ENCODE data around the gene CSF3R. TPM values are rescaled to one million over a fixed set of nuclear protein-coding genes. Genes with fewer than 3 reads are reported as not detected.

Gene CSF3R
- polyA plus RNA-seq, 1 of the 3 experiments (the other 2 are of a cell fraction) = not detected

- Histone ChIP-seq H3K4me2 (no peak overlapping the region), H3K9ac (no peak overlapping the region), H3K27me3 (ENCODE audit: insufficient read depth) (peaks cover 5% of the 10 kb centered on the region; the same call in 1 of the 2 replicates), H3K4me1 (ENCODE audit: control insufficient read depth in 1 of 2, insufficient read depth in 2 of 2, low read depth in 1 of 2, low read length in 1 of 2) (no peaks in the 10 kb centered on the region), H3F3A (replicated peaks; ENCODE audit: insufficient read depth) (no peaks in the 10 kb centered on the region), H3K36me3 (replicated peaks in 1 of 2; ENCODE audit: control insufficient read depth in 1 of 2, insufficient read depth in 2 of 2, low read length in 1 of 2) (no peaks in the 10 kb centered on the region), H2AFZ (ENCODE audit: low read depth) (no peak overlapping the region), H3K9me2 (no peaks in the 10 kb centered on the region), H3K4me3 (ENCODE audit: low read depth in 2 of 2, low read length in 1 of 2) (no peak overlapping the region), H4K20me1 (ENCODE audit: insufficient read depth) (no peaks in the 10 kb centered on the region), H3K79me2 (ENCODE audit: insufficient read depth) (no peaks in the 10 kb centered on the region), H3K9me3 (no peaks in the 10 kb centered on the region), H3K27ac (ENCODE audit: low read depth in 2 of 2, low read length in 1 of 2) (no peak overlapping the region)
- DNase-seq = no peak
- TF ChIP-seq FOXM1 (IDR thresholded peaks at IDR 0.05; ENCODE audit: low read depth) (no peak), FOSL2 (IDR thresholded peaks at IDR 0.05; ENCODE audit: borderline replicate concordance, low read depth) (no peak), FOXJ3 (CRISPR knock-in tag; IDR thresholded peaks at IDR 0.05) (no peak), GATA2 (CRISPR knock-in tag; IDR thresholded peaks at IDR 0.05) (no peak), NFIC (IDR thresholded peaks at IDR 0.05; ENCODE audit: borderline replicate concordance) (no peak), RXRA (IDR thresholded peaks at IDR 0.05; ENCODE audit: borderline replicate concordance, low read depth) (no peak), EP300 (IDR thresholded peaks at IDR 0.05; ENCODE audit: borderline replicate concordance in 1 of 2, low read depth in 1 of 2, low read length in 1 of 2) (no peak), MXI1 (IDR thresholded peaks at IDR 0.05; ENCODE audit: low read depth, low read length) (no peak), JUND (IDR thresholded peaks at IDR 0.05) (no peak), NRF1 (IDR thresholded peaks at IDR 0.05; ENCODE audit: low read depth, low read length) (no peak), YY1 (IDR thresholded peaks at IDR 0.05; ENCODE audit: low read depth) (no peak), ELF1 (IDR thresholded peaks at IDR 0.05) (no peak), RFX5 (IDR thresholded peaks at IDR 0.05; ENCODE audit: low read length) (no peak), SMC3 (IDR thresholded peaks at IDR 0.05; ENCODE audit: low read depth, low read length) (no peak)
- TF ChIP-seq, protein P1, sequence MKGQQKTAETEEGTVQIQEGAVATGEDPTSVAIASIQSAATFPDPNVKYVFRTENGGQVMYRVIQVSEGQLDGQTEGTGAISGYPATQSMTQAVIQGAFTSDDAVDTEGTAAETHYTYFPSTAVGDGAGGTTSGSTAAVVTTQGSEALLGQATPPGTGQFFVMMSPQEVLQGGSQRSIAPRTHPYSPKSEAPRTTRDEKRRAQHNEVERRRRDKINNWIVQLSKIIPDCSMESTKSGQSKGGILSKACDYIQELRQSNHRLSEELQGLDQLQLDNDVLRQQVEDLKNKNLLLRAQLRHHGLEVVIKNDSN (IDR thresholded peaks at IDR 0.05; ENCODE audit: borderline replicate concordance, low read depth) = no peak
- TF ChIP-seq, protein P2, sequence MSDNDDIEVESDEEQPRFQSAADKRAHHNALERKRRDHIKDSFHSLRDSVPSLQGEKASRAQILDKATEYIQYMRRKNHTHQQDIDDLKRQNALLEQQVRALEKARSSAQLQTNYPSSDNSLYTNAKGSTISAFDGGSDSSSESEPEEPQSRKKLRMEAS (IDR thresholded peaks at IDR 0.05; ENCODE audit: low read depth) = no peak
- CTCF ChIA-PET = interaction anchor here (3.8 kb wide), 1 partner anchor 10 kb away, joined by 49 read pairs; no protein-coding TSS in a partner anchor
- POLR2A ChIA-PET = no interaction called here
- WGBS (ENCODE audit: low lambda C conversion rate) = 32% methylated on average over 5 of the region's 5 CpGs
Observed at GRCh38 chr1:36506276-36506920, 23.7 kb upstream of the CSF3R start.

DNA sequence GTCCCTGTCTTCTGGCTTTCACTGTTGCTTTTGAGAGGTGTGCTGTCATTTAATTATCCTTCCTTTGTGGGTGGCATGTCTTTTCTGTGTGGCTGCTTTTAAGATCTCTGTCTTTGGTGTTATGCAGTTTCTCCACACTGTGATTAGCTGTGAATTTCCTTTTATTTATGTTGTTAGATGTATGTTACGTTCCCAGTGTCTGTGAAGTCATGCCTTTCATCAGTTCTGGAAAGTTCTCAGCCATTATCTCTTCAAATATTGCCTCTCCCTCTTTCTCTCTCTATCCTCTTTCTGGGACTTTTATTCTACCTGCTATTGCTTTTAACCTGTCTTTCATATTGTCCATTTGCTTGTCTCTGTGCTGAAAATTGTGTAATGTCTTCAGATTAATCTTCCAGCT is 21.0 kb upstream of the CSF3R start:
- no peaks in the 10 kb centered on the region for H3K79me2 ChIP-seq (ENCODE audit: insufficient read depth)
- no peaks in the 10 kb centered on the region for H3K4me1 ChIP-seq (ENCODE audit: control insufficient read depth in 1 of 2, insufficient read depth in 2 of 2, low read depth in 1 of 2, low read length in 1 of 2)
- no peaks in the 10 kb centered on the region for H4K20me1 ChIP-seq (ENCODE audit: insufficient read depth)
- WGBS (ENCODE audit: low lambda C conversion rate) = 11% methylated on average over 1 of the region's 1 CpG
- no peaks in the 10 kb centered on the region for H3F3A ChIP-seq (replicated peaks; ENCODE audit: insufficient read depth)
- H3K9ac ChIP-seq = no peak overlapping the region
- no peak overlapping the region for H3K4me2 ChIP-seq
- H2AFZ ChIP-seq (ENCODE audit: low read depth) = no peak overlapping the region
- no peaks in the 10 kb centered on the region for H3K36me3 ChIP-seq (replicated peaks in 1 of 2; ENCODE audit: control insufficient read depth in 1 of 2, insufficient read depth in 2 of 2, low read length in 1 of 2)
- no peak for DNase-seq
- CTCF ChIA-PET = interaction anchor here (0.6 to 1.1 kb wide), 2 partner anchors 13 to 209 kb away, joined by 3 to 12 read pairs; no protein-coding TSS in a partner anchor
- H3K9me2 ChIP-seq = no peaks in the 10 kb centered on the region
- H3K4me3 ChIP-seq (ENCODE audit: low read depth in 2 of 2, low read length in 1 of 2) = no peak overlapping the region
- H3K27me3 ChIP-seq (ENCODE audit: insufficient read depth) = peaks cover 5% of the 10 kb centered on the region; the same call in 1 of the 2 replicates
- POLR2A ChIA-PET = no interaction called here
- H3K27ac ChIP-seq (ENCODE audit: low read depth in 2 of 2, low read length in 1 of 2) = no peak overlapping the region
- no peaks in the 10 kb centered on the region for H3K9me3 ChIP-seq
- TF ChIP-seq RXRA (IDR thresholded peaks at IDR 0.05; ENCODE audit: borderline replicate concordance, low read depth) (no peak), EP300 (IDR thresholded peaks at IDR 0.05; ENCODE audit: borderline replicate concordance in 1 of 2, low read depth in 1 of 2, low read length in 1 of 2) (no peak), RAD21 (IDR thresholded peaks at IDR 0.05; ENCODE audit: low read length) (no peak), FOXM1 (IDR thresholded peaks at IDR 0.05; ENCODE audit: low read depth) (no peak), TEAD4 (IDR thresholded peaks at IDR 0.05; ENCODE audit: borderline replicate concordance, insufficient read depth) (no peak), RCOR1 (IDR thresholded peaks at IDR 0.05; ENCODE audit: low read length) (no peak), FOSL2 (IDR thresholded peaks at IDR 0.05; ENCODE audit: borderline replicate concordance, low read depth) (no peak), YY1 (IDR thresholded peaks at IDR 0.05; ENCODE audit: low read depth) (no peak), SMC3 (IDR thresholded peaks at IDR 0.05; ENCODE audit: low read depth, low read length) (no peak), NRF1 (IDR thresholded peaks at IDR 0.05; ENCODE audit: low read depth, low read length) (no peak), GABPA (IDR thresholded peaks at IDR 0.05; ENCODE audit: low read depth) (no peak), CHD2 (IDR thresholded peaks at IDR 0.05; ENCODE audit: low read length, partially characterized antibody) (no peak), TCF12 (IDR thresholded peaks at IDR 0.05) (no peak)
- TF ChIP-seq, protein P3, sequence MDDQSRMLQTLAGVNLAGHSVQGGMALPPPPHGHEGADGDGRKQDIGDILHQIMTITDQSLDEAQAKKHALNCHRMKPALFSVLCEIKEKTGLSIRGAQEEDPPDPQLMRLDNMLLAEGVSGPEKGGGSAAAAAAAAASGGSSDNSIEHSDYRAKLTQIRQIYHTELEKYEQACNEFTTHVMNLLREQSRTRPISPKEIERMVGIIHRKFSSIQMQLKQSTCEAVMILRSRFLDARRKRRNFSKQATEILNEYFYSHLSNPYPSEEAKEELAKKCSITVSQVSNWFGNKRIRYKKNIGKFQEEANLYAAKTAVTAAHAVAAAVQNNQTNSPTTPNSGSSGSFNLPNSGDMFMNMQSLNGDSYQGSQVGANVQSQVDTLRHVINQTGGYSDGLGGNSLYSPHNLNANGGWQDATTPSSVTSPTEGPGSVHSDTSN (IDR thresholded peaks at IDR 0.05) = no peak
- TF ChIP-seq, protein P4, sequence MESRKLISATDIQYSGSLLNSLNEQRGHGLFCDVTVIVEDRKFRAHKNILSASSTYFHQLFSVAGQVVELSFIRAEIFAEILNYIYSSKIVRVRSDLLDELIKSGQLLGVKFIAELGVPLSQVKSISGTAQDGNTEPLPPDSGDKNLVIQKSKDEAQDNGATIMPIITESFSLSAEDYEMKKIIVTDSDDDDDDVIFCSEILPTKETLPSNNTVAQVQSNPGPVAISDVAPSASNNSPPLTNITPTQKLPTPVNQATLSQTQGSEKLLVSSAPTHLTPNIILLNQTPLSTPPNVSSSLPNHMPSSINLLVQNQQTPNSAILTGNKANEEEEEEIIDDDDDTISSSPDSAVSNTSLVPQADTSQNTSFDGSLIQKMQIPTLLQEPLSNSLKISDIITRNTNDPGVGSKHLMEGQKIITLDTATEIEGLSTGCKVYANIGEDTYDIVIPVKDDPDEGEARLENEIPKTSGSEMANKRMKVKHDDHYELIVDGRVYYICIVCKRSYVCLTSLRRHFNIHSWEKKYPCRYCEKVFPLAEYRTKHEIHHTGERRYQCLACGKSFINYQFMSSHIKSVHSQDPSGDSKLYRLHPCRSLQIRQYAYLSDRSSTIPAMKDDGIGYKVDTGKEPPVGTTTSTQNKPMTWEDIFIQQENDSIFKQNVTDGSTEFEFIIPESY (IDR thresholded peaks at IDR 0.05; ENCODE audit: borderline replicate concordance, low read depth) = no peak
